Tibial artery (tissue), 4 donors: ENCODE results near the gene KIF26A.
A peak's percentile ranks its signal among the peaks of the same experiment; 100 is the strongest.

Experiments used
- DNase-seq, 2 donors: peaks; one replicate each; pipeline ENCODE4 v3.0.0-alpha.2; 2019
- H3K27ac ChIP-seq, 2 donors: fragments of 200-600 bp; sonication (generic) in 1 of 2; 1 replicate in 1 of 2; 2 replicates in 1 of 2; pipeline ENCODE4 v1.5.1; 2018 to 2019; ENCODE audit warnings: mild to moderate bottlenecking in 1 of 2
- H3K27me3 ChIP-seq, 2 donors: fragments of 200-600 bp; sonication (generic) in 1 of 2; one replicate each; pipeline versions ENCODE4 v1.5.1 to v1.6.0; 2016 to 2019
- H3K36me3 ChIP-seq, 3 donors: fragments of 200-600 bp; sonication (generic) in 2 of 3; one replicate each; pipeline ENCODE4 v1.5.1; 2016 to 2019; ENCODE audit warnings: mild to moderate bottlenecking in 2 of 3
- H3K4me1 ChIP-seq, 4 donors: fragments of 200-600 bp; sonication (generic) in 2 of 4; 1 replicate in 3 of 4; 2 replicates in 1 of 4; pipeline ENCODE4 v1.5.1; 2016 to 2019
- H3K4me3 ChIP-seq, 2 donors: fragments of 200-600 bp; sonication (generic) in 1 of 2; 1 replicate in 1 of 2; 2 replicates in 1 of 2; pipeline ENCODE4 v1.5.1; 2018 to 2019; ENCODE audit warnings: mild to moderate bottlenecking in 2 of 2
- H3K9me3 ChIP-seq, 3 donors: fragments of 200-600 bp; sonication (generic) in 1 of 3; one replicate each; pipeline ENCODE4 v1.5.1; 2016 to 2019
- CTCF ChIP-seq, 2 experiments: fragments of 200-600 bp in 1 of 2; fragments of 450-650 bp in 1 of 2; IDR thresholded peaks; one replicate each; pipeline ENCODE4 v1.5.1; 2017 to 2019; ENCODE audit warnings: antibody characterized with exemption in 2 of 2, mild to moderate bottlenecking in 1 of 2, moderate library complexity in 1 of 2
- intact Hi-C: fragments of 100-400 bp; cut with DNase I; formaldehyde crosslinking; loops from one replicate; pipeline ENCODE4 v1.15.0; 2023; ENCODE audit warnings: low total_unique reads

Gene KIF26A

GRCh38 chr14:104128981-104129380 lies 9.4 kb upstream of the KIF26A start:
- no peak for TF ChIP-seq CTCF (IDR thresholded peaks at IDR 0.05)
- Histone ChIP-seq H3K27ac (no peak overlapping the region), H3K4me1 (peaks cover 0 to 3% (median 0%) of the 10 kb centered on the region in 4 donors), H3K9me3 (peaks cover 4 to 32% (median 29%) of the 10 kb centered on the region in 3 donors), H3K4me3 (no peak overlapping the region), H3K27me3 (peaks cover 0 to 28% of the 10 kb centered on the region in 2 donors), H3K36me3 (no peaks in the 10 kb centered on the region)
- intact Hi-C loops, result no loop called here
- no peak for DNase-seq

- intact Hi-C loops, result no loop called here
- Histone ChIP-seq H3K4me3 (no peak overlapping the region), H3K9me3 (peaks cover 4 to 26% (median 26%) of the 10 kb centered on the region in 3 donors), H3K27me3 (peaks cover 0 to 33% of the 10 kb centered on the region in 2 donors), H3K36me3 (no peaks in the 10 kb centered on the region), H3K27ac (no peak overlapping the region), H3K4me1 (peaks cover 0 to 3% (median 0%) of the 10 kb centered on the region in 4 donors)
- TF ChIP-seq CTCF (IDR thresholded peaks at IDR 0.05), result no peak
- DNase-seq, result no peak
Measured at GRCh38 chr14:104129556-104129955, 8.8 kb upstream of the KIF26A start.

- Histone ChIP-seq H3K4me3 (no peak overlapping the region), H3K36me3 (no peaks in the 10 kb centered on the region), H3K4me1 (peaks cover 0 to 13% (median 4%) of the 10 kb centered on the region in 4 donors), H3K27ac (no peak overlapping the region), H3K9me3 (peaks cover 4 to 21% (median 17%) of the 10 kb centered on the region in 3 donors), H3K27me3 (peaks cover 0 to 48% of the 10 kb centered on the region in 2 donors)
- TF ChIP-seq CTCF (IDR thresholded peaks at IDR 0.05), result peak in 1 of 2 experiments; percentile 13
- DNase-seq, result peak in 1 of 2 donors; percentile 51
- intact Hi-C loops, result no loop called here
Measured at GRCh38 chr14:104130974-104131651, 7.3 kb upstream of the KIF26A start.

- H3K4me1 ChIP-seq, result peaks cover 0 to 23% (median 13%) of the 10 kb centered on the region in 4 donors
- peak in 1 of 2 donors; percentile 28 for DNase-seq
- H3K9me3 ChIP-seq, result peaks cover 4 to 21% (median 17%) of the 10 kb centered on the region in 3 donors
- intact Hi-C loops, result no loop called here
- no peak overlapping the region for H3K27ac ChIP-seq
- peaks cover 0 to 58% of the 10 kb centered on the region in 2 donors for H3K27me3 ChIP-seq
- H3K36me3 ChIP-seq, result no peaks in the 10 kb centered on the region
- H3K4me3 ChIP-seq, result no peak overlapping the region
- no peak for TF ChIP-seq CTCF (IDR thresholded peaks at IDR 0.05)
Measured at GRCh38 chr14:104131968-104132732, 6.2 kb upstream of the KIF26A start.

- Histone ChIP-seq H3K9me3 (peaks cover 4 to 21% (median 17%) of the 10 kb centered on the region in 3 donors), H3K27ac (no peak overlapping the region), H3K4me3 (no peak overlapping the region), H3K27me3 (peaks cover 0 to 66% of the 10 kb centered on the region in 2 donors), H3K4me1 (peaks cover 0 to 32% (median 21%) of the 10 kb centered on the region in 4 donors), H3K36me3 (no peaks in the 10 kb centered on the region)
- intact Hi-C loops, result no loop called here
- no peak for TF ChIP-seq CTCF (IDR thresholded peaks at IDR 0.05)
- DNase-seq, result peak in 1 of 2 donors; percentile 28
Measured at GRCh38 chr14:104132981-104133380, 5.4 kb upstream of the KIF26A start.
